NCI-H2196 treated with DMSO at 0.1 percent for 48 hours (cell line): ENCODE measurements around the gene BHMT.
A peak's percentile ranks its signal among the peaks of the same experiment; 100 is the strongest.

ENCODE experiments used
- DNase-seq: peaks from one replicate; lab custom pipeline; 2025; ENCODE audit not compliant: unreplicated experiment; lab: John Stamatoyannopoulos, UW

The BHMT gene, protein sequence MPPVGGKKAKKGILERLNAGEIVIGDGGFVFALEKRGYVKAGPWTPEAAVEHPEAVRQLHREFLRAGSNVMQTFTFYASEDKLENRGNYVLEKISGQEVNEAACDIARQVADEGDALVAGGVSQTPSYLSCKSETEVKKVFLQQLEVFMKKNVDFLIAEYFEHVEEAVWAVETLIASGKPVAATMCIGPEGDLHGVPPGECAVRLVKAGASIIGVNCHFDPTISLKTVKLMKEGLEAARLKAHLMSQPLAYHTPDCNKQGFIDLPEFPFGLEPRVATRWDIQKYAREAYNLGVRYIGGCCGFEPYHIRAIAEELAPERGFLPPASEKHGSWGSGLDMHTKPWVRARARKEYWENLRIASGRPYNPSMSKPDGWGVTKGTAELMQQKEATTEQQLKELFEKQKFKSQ

DNA sequence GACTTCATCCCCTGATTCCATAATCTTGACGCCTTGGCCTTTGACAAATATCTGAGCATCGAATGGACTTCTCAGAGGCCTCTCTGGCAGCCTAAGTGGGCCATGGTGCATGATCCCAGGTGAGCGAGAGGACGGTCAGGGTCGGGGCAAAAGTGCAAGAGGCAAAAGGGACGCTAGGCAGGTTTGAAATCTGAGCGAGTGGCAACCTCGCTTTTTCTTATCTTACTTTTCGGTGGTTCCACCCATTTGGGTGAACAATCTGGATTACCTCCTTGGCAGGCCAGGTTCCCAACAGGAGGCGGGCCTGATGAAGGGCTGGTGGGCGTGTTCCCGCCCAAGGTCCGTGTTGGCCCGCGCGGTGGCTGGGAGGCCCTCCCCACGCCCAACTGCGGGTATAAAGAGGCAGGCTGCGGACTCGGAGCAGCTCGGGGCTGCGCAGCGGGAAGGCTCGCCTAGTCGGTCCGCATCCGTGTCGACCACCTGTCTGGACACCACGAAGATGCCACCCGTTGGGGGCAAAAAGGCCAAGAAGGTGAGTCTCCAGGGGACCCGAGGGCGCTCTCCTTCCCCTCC is at the start of gene BHMT:
Gene BHMT, plus strand, starts transcription at position 423 of the 573 bp plus-strand sequence. Its CDS starts 77 bp downstream, at position 500.
- DNase-seq: no peak

DNA sequence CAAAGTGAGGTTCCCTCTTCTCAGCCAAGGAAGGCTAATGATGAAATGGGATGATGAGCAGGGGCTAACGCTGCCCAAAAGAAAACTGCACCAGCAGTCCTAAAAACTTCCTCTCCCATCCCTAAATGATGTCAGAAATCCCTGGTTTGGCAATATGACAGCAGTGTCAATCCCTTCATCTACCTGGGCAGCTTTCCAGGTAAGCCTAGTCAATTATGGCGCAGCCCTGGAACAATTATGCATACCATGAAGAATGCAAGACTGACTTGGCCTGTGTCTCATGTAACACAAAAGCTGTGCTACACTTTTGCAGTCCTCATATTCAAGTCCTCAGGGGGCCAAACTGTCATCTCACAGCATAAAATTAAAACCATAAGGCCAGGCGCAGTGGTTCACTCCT is 49.2 kb upstream of the BHMT start:
- no peak for DNase-seq

DNA sequence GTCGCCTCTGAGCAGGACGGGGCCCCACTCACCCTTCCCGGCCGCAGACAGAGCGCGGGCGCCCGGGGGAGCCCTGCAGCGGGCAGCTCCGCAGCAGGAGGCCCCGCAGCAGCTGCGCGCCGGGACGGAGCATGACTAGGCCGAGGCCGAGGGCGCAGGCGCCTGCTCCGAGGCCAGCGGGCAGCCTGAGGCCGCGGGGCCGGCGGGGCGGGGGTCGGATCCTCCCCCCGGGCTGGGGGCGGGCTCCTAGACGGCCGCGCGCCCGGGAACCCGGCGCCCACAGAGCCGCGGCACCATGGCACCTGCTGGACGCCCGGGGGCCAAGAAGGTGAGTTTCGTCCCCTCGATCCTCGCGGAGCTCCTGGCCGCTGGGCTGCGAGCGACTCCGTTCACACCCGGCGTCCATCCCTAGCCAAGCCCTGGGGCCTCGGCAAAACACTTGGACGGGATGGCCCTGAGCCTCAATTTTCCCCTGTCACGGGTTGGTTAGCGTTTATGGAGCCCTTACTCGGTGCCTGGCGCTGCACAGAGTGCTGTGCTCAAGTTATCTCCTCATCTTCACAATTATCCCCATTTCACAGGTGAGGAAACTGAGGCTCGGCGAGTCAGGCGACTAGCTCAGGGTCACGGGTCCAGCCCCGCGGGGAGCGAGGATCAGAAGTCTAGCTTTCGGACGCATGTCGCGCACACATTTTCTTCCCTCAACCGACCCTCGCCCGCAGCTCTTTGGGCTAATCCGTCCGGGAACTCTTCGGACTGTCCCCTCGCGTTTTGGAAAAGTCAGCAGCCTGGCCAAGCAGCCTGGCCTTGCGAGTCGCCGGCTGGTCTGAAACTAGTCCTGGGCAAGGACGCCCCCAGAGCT is 41.9 kb upstream of the BHMT start, which contains the start of the genes BHMT2 and DMGDH:
Gene BHMT2, plus strand, starts transcription at position 280 of the 862 bp plus-strand sequence. Its CDS starts 16 bp downstream, at position 296.
Gene DMGDH, minus strand, starts transcription at position 187 of the 862 bp plus-strand sequence. Its CDS starts 54 bp downstream, at position 133.
- no peak for DNase-seq

DNA sequence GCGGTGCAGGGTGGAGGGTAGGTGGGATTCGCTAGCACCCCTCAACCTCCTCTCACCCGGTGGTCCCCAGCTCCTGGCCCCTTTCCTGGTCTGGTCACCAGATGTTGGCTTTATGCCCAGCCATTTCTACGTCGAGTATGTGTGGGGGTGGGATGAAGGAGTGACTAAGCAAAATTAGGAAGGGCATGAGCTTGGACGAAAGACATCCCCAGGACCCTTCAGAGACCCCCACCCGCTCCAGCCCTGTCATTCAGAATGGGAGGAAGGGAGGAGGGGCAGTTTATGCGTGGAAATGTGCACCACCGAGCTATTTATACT is 41.3 kb upstream of the BHMT start:
- DNase-seq: no peak

DNA sequence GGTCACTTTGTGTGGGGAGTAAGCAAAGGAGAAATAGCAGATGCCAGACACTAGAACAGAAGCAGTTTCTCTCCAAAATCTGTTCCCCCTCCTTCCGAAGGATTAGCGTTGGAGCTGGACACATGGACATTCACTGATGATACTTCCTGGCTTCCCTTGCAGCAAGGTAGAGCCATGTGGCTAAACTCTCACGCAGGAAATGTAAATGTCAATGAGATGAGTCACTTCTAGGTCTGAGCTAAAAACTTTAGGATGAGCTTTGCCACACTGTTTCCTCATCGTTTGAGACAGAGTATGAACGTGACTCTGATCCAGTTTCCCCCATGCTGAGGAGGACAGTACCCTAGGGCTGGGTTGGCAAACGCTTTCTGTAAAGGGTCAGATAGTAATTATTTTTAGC is 37.0 kb upstream of the BHMT start:
- no peak for DNase-seq

DNA sequence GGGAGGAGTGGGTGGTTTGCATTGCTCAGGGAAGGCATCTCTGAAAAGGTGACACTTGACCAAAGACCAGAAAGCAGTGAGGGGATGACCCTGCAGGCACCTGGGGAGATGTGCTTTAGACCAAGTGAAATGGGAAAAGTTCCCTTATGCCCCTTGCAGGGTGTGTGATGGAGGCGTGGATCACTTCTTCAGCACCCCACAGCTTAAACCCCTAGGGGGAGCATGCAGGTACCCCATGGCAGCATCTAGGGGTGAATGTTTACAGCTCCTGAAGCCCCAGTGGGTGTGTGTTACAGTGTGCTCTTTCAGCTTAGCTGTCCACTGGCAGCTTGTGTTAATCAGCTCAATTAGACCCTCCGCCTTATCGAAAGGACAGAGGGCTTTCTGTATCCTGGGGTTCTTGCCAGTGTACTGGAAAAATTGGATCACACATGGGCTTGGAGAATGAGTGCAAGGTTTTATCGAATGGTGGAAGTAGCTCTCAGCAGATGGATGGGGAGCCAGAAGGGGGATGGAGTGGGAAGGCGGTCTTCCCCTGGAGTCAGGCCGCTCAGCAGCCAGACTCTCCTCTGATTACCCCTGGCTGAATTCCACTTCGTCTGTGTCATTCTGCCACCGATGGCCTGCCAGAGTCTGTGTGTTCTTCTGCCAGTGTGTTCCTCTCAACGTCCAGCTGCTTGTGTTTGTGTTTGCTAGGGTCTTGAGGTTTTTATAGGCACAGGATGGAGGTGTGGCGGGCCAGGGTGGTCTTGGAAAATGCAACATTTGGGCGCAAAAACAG is 35.8 kb upstream of the BHMT start:
- DNase-seq: no peak

DNA sequence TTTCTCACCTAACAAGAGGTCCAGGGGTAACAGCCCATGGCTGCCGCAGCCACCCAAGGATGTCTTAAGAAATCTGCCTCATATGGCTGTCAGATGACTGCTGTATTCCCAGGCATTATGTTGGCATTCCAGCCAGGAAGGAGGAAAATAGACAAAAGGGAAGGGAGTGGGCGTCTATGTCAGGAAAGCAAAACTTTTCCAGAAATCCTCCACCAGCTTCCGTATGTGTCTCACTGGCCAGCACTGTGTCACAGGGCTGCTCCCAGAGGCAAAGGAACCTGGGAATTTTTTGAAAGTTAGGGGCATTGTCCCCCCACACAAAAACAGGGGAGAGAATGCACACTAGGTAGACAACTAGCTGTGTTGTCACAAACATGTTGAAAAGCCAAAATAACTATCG is 34.8 kb upstream of the BHMT start:
- no peak for DNase-seq

DNA sequence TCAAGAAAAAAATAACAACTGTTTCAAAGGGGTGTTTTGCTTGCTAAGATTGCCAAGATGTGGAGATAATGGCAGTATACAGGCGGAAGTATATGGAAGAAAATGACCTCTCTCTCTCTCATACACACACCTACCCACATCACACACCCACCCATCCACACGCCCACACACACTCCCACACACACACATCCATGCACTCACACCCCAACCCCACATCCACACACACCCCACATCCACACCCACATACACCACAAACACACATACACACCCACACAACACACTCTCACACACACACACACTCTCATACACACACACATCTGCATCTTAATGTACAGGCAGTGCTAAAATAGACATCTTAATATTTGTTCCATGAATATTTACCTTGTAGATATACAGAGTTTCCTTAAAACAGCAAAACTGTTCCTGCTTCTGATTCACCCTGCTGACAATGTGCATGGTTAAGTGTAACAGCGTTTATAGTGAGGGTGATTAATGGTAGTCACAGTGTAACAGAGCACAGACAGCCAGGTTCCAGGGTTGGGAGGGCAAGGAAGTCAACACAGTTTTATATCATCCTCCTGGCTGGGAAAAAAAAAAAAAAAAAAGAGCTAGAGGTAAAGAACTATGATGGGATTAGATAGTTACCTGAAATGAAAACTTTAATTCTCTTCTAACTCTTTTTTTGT is 33.8 kb upstream of the BHMT start:
- no peak for DNase-seq

DNA sequence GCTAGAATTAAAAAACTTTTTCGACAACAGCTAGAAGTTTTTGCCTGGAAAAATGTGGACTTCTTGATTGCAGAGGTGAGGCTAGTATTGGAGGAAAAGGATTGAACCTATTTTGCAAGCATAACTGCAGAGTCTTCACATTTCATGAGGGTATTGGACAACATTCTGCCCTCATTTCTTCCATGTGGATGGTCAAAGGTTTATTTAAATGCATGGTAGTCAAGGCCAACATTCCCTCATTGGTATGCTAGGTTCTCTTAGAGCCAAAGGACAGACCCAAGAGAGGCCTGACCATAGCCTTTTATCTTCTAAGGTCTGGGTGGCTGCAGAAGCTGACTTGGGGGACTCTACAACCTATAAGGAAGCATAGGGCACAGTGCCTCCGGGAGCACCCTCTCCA is 30.8 kb upstream of the BHMT start:
- DNase-seq: no peak

DNA sequence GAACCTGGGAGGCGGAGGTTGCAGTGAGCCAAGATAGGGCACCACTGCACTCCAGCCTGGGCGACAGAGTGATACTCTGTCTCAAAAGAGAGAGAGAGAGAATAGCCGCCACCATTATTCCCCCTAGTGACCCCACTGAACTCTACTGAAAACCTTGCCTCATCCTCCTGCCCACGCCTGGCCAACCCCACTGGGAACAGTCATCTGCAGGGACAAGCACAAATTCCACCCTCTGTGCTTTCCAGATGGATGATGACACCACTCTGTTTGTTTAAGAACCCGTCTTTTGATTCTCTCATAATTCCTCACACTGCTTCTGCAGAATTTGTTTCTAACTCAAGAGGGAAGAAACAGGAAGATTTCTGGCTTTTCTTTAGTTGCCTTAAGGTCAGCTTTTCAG is 29.8 kb upstream of the BHMT start:
- no peak for DNase-seq

DNA sequence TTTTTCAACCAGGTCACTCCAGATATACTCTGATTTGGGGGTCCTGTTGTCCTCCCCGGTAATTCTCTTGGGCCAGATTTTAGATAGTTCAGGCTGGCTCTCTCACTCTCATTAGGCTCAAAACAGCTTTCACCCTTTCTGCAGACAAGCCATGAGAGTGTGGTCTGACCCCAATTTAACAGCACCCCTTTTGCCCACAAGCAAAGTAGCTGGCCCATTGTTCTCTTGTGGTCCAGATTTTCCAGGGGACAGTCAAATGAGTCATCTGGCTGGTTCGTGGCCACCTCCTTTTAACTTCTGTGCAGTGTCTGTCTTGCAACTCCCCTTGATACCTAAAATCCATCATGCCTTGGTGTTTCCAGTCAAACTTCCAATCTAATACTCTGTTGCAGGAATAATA is 25.5 kb upstream of the BHMT start:
- DNase-seq: no peak

DNA sequence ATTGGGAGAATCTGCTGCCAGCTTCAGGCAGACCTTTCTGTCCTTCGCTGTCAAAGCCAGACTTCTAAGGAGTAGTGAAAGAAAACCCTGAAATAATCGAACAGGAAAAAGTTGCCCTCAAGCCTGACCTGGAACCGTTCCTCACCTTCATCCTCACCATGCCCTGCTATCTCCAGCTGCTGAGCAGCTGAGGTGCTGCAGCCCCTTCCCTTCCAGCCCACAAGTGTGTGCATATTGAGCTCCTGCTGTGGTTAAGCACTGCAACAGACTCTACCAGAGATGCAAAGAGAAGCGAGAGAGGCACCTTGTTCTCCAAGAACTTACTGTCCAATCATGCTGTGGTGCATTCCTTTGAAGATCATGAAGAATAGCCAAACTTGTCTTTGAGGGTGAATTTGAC is 23.1 kb upstream of the BHMT start:
- DNase-seq: no peak

DNA sequence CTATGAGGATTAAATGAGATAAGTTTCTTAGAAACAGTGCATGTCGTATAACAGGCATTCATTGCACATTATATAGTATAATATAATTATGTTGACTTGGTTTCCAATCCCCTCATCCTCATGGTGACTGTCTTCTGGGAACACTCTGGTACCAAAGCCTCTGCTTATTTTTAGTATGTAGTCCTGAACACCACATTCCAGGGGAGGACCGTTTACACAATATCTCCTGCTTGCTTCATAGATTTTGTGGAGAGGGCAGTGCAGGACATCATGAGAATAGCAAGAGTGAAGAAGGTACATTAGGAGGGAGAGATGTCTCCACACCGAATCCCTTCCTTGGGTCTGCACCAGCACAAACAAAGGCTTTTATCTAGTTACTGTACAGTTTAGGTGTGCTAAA is 20.5 kb upstream of the BHMT start:
- no peak for DNase-seq

DNA sequence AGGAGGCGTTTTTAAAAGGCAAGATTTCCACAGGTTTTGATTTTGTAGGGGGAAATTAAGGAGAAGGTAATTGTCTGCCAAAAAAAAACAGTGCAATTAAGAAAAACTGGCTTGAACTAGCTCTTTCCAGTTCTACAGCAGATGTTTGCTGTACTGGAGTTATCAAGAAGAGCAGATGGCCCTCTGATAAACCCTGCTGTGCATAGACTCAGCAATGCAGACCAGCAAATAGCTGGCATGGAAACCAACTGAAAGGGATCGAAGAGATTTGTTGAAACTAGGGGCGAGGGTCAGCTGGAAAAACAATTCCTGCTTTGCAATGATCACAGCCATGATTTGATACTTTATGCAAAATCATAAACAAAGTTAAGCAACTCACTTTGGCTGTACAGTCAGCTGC is 17.8 kb upstream of the BHMT start:
- DNase-seq: peak; percentile 3

DNA sequence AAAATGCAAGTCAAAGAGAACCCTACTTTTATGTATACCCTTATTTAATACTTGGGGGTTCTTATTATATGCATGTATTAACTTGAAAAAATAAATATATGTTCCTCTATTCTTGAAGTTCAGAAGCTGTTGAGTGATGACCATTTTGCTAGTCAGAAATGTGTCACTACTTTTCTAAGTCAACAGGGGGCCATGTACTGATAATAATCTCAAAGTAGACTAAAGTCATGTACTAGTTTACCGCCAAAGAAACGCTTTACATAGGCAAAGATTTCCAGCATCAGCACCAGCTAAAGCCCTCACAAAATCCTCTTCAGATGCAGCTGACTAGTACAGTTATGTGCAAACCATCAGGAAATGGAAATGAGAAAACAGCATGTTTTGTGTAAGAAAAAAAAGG is 5.7 kb upstream of the BHMT start:
- DNase-seq: no peak

DNA sequence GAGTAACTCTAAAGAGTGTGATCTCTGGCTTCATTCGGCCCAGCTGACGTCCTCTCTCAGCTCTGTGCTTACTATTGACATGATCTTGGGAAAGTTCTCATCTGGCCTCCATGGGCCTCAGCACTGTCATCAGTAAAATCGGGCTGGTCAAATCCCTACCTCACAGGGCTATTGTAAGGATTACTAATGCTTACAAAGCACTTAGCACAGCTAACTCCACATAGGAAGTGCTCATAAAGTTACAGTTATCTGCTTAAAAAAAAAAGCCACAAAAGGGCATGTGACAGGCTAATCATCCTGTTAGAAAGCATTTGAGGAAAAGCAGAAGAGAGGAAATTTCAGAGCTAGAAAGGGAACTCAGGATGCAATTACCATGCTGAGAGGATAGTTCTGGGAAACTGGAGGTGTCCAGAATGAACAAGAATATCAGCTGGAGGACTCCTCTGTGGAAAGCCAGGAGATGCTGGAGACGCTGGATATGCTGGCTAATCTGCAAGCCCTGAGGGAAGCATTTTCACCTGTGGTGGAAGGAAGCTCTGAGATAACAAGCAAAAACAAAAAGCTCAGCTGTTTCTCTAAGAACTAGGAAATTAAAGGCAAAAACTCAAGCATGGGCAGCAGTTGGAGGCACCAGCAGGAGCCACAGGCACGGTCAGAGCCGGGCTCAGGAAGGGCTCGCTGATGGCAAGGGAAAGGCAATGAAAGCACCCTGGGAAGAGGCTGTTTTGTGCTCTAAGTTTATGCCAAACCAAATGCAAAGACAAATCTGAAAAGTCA is 4.4 kb upstream of the BHMT start:
- no peak for DNase-seq

DNA sequence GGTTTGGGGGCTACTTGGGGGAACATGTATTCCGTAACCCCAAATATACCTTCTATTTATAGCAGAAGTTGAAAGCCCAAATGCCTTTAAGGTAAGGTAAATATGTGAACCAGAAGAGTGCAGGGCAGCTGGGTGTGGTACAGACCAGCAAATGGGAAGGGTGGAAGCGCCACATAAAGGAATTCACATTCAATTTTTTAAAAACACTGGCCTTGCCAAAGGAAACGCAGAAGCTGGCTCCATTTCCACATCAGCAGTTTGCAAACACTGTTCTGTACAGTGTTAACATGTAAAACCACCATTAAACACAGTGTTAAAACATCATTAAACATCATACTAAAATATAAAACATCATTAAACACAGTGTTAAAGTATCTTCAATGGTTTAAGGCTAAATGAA is 3.5 kb upstream of the BHMT start:
- DNase-seq: no peak

DNA sequence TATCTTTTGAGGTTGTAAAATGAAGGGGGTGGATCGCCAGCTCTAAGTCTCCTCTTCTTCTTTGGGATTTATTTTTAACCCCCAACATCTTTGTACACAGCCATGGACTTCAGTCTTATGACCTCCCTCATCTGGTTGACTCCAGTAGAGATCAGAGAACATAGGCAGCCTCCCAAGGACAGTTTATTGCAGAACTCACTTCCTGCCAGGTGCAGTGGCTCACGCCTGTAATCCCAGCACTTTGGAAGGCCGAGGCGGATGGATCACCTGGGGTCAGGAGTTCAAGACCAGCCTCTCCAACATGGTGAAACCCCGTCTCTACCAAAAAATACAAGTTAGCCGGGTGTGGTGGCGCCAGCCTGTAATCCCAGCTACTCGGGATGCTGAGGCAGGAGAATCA is 2.8 kb upstream of the BHMT start:
- DNase-seq: no peak
